ENCODE measurements around the gene ZMIZ1.

The ZMIZ1 gene

DNA sequence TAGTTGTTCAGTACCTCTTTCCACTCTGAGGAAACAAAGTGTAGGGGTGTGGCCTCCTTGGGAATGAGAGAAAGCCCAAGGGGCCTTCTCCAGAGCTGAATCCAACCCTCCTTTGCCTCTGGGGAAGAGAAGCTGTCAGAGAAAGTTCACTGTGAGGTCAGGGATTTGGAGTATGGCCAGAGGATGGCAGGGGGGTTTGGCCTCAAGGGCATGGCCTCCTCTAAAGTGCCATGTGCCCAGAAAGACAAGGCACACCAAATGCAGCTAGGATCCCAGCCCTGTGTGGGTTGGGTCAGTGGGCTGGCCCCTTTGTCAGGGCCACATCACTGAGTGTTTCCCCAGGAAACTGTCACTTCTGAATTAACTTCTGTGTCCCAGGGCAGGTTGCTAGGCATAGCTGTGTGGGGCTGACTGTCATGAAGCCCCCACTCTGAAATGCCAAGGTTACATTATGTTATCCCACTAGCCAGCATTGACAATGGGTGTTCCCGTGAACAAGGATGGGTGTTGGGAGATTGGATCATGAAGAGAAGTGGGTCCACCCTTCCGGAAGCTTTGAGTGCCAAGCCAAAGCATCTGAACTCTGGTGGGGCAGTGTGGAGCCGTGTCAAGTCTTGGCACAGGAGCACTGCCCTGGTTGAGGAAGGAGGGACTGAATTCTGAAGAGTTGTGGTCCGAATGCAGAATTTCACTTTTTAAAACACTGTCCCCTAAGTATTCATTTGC lies 123.3 kb downstream of the ZMIZ1 start:
- no peak for DNase-seq

DNA sequence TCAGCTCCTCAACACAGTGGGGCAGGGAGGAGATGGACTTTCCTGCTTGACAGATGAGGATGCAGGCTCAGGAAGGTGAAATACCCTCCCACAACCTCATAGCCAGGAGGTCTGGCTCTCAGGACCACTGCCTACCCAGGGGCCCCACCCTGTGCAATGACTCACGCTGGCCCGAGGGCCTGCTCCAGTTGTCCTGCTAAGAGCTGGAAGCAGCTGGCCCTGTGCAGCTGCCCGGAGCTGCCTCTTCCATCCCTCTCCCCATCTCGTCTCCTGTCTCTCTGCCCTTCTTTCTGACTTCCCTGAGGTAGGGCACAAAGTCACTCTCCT lies 123.9 kb downstream of the ZMIZ1 start:
- no peak for DNase-seq

DNA sequence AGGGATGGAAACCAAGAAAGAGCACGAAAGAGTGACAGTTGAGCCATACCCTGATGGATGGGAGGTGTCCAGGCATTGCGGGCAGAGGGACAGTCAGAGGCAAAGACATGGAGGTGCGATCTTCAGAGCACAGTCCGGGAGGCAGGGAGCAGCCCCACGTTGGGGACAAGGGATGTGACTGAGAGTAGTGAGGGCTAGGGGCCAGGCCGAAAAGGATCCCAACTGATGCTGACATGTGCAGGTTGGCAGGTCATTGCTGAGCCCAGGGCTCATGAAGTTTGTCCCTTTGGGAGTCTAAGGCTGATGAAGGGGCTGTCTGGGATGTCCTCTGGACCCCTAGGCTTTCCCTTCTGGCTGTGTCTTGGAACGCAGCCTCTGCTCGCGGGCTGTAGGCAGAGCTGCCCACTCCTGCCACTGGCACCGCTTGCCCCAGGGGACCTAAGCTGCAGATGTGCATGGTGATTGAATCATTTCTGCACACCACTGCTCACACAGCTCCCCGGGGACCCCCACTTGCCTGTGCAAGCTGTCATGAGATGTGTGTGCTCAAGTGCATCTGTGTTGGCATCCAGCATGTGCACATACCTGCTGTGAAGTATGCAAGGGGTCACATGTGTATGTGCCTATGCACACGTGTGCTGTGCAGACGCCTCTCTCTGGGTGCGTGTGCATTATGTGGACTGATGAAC lies 125.1 kb downstream of the ZMIZ1 start:
- no peak for DNase-seq

DNA sequence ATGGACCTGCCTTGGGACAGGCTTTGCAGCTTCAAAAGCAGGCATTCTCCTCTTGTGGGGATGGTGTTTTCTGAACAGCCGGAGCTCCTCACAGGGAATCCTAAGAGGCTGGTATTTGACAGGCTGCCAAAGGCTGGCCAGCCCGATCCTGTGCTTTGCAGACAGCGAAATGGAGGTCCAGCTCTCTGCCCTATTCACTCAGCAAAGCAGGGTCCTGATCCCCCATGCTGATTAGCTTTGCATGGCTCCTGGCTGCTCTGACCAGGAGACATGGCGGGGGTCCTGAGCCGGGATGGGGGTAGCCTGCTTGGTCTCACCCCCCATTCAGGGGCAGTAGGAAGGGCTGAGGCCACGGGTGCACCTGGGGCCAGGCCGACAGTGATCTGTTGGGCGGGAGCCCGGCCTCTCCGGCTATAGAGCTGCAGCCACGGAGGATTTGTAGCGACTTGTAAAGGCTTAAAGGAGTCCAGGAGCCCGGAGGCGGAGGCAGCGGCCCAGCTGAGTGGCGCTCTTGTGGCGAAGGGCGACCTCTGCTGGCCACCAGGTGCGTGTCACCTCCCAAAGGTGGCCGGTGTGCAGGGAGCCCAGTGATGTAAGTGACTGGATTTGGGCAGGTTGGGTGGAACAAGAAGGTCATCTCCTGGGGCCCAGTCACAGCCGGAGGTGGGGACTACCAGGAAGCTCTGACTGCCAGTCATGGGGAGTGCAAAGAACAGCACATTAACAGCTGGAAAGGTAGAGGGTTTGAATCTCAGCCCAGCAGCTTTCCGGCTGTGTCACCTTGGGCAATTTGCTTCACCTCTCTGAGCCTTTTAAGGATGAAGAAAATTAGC lies 126.5 kb downstream of the ZMIZ1 start:
- DNase-seq = peak; percentile 84 to 87

DNA sequence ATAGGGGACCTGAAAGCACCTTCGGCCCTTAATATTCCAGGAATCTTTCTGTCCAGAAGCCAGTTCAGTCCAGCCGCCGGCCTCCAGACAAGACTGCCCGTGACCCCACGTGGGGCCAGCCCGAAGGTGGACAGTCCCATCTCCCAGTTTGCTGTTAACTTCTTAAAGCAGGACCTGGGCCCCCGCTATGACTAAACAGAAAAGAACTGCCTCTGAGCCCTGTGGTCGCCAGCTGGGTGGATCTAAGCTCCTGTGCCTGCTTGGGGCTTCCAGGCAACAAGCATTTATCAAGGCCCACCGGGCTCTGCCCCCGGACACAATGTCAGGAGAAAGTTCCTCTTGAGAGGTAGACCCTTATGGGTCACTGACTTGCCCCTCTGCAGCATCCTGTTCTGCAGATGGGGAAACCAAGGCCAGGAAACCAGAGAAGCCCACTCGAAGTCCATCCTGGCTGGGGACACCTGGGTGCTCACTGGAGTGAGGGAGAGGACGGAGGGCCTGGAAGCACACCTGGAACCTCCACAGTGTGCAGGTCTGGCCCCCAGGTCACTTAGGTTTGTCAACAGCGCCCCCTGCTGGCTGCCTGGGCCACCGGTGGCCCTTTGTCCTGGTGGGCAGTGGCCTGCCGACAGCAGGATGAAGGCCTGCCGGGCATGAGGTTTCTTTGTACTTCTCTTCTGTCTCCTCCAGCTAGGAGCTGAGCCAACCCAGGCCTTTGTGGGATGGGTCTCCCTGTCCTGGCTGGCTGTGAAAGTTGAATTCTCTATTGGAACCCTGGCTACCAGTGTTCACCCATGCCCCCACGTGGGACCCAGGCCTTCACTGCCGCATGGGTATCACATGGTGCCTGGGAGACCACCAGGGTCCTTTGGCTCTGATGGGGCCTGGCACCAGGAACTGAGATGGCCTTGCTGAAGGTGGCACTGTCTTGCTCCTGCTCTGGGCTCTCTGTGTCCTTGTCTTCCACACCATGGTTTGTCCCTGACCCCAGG lies 128.0 kb downstream of the ZMIZ1 start:
- DNase-seq = peak; percentile 85 to 87

DNA sequence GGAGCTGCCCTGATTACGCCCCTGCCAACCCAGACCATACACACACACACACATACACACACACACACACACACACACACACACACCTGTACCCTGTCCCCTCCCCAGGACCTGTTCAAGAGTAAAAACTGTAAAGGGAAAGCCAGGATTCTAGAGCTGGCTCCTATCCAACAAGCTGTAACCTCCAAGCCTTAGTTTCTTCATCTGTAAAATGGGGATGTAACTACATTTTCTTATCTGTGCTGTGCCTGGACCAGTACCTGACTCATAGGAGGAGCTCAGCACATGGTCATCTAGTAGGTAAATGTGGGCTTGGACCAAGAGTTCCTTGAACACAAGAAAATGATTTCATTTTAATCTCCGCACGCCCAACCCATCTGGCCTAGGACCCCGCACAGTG lies 128.8 kb downstream of the ZMIZ1 start:
- no peak for DNase-seq

DNA sequence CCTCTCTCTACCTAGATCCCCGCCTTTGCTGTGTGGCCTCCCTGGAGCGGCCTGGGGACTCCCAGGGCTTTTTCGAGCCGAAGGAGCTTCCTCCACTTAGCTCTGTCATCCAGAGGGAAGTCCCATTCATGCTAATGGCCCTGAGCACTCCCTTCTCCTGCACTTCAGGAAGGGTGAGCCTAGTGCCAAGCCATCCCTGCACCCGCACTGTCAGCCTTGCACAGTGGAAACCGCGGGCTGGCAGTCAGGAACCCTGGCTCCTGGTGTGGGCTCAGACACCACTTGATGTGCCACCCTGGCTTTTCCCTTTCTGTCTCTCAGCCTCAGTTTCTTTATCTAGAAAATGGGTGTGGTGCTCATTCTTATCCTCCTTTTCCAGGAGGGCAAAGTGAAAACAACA lies 131.6 kb downstream of the ZMIZ1 start:
- DNase-seq = no peak

DNA sequence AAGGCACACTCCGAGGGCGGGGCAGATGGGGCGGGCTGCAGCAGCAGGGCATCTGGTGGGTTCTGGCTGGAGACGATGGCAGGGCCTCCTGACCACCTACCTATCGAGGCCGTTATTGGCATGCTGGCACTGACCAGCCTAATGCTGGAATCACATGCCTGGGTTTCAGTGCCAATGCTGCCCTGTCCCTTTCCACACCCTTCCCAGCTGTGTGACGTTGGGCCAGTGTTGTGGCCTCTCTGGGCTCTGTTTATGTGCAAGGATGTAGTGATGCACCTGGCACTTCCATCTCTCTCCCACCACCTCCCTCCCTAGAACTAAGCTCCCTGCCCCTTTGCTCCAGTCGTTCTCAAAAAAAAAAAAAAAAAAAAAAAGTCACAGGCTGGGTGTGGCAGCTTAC lies 132.9 kb downstream of the ZMIZ1 start:
- no peak for DNase-seq

DNA sequence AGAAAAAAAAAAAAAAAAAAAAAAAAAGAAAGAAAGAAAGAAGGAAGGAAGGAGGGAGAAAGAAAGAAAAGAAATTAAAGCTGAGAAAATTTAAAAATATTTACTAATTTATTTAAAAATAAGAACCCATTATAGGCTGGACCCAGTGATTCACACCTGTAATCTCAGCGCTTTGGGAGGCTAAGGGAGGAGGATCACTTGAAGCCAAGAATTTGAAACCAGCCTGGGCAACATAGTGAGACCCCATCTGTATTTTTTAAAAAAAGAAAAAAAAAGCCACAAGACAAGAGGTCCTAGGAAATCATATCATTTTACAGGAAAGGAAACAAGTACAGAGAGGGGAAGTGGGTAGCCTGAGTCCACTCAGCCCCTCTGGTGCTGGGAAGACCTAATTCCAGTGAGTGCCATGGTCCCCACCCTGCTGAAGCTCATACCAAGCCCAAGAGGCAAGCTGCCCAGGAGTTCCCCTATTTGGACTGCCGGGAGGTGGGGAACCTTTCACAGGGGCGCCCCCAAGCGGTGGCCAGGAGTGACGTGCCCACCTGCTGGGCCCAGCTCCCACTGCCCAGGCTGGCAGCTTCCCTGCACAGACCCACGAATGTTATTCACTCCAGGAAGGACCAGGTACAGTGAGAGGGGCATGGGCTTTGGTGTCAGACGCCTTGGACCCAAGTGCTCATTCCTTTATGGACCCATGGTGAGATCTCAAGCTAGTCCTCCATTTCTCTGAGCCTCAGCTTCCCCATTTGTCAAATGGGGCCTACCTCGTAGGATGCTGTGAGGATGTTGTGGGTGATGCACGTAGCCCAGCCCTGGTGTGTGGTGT lies 133.6 kb downstream of the ZMIZ1 start:
- DNase-seq = peak; percentile 50 to 63

DNA sequence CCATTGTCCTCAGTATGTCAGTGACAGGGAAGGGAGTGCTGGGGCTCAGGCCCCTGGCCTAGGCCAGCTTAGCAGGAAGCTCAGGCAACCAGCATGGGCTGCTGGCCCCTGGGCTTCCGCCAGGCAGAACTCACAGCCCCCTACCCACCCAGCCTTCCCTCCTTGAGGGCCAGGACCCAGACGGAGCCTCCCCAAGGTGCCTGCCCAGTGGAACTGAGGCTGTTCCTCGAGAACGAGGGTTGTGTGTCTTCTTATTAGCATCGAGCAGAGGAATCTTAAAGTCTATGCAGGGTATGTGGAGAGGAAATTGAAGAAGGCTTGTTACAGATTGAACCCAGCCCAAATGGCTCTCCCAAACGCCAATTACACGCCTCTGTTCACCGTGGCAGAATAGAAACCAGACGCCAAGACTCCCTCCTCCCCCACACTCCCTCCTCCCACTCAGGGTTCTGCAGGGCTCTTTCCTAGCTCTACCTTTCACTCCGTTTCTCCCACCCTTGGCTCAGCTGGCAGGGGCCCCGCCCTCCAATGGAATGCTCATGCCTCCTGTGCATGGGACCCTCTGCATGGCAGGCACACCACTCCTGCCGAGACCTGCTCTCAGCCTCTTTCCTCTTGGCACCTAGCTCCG lies 134.4 kb downstream of the ZMIZ1 start:
- no peak for DNase-seq

DNA sequence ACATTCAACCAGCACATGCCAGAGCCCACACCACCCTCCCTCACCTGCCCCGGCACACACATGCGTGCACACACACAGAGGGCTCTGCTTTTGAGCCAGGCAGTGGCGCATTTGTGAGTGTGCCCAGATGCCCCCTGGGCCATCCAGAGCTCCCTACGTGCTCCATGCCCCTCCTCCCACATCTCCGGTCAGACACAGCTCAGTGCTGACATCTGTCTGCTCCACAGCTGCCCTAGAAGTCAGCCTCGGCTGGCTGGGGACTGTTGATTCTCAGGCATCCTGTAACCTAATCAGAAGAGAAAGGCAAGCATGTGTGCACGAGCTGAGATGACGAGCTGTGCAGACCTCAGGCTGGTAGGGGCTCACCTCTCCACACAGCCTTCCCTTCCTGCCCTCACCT lies 135.1 kb downstream of the ZMIZ1 start:
- no peak for DNase-seq

DNA sequence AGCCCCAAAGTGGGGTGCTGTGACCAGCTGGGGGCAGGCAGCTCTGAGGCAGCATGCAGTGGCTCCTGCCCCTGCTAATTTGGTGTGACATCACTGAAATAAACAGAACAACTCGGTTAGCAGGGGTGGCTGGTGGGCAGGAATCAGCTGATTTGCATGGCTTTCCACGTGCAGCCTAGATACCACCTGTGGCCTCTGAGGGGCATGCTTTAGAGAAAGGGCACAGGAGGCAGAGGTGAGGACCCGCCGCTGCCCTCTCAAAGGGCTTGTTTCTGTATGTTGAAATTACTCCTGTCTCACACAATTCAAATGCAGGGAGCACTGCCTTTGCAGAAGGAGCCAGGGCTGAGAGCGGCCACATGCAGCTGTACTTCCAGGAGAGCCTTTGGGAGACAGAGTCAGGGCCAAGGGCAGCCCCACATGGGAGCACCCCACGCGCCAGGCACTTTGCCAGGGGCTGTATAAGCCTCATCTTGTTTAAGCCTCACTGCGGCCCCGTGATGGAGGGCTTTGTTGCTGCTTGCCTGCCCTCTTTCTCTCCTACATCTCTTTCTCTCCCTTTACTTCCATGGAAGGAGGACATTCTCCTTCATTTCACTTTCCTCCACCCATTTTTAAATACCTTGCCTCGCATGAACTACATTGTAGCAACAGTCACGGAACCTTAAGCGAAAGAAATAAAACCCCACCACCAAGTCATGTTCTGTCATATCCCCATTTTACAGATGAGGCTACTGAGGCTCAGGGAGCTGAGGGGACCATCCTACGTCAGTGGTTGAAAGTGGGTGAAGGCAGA lies 137.7 kb downstream of the ZMIZ1 start:
- DNase-seq = no peak

DNA sequence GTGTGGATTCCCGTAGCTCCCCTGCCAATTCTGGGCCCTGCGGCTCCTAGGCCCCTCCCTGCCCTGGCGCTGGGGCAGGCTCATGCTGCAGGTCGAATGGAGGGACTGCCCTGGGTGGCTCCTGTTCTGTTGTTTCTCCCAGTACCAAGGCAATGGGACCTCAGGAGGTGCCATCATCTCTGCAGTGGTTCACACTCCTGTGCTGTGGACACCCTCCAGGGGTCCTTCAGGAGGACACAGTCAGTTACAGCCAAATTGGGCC lies 138.3 kb downstream of the ZMIZ1 start:
- no peak for DNase-seq

DNA sequence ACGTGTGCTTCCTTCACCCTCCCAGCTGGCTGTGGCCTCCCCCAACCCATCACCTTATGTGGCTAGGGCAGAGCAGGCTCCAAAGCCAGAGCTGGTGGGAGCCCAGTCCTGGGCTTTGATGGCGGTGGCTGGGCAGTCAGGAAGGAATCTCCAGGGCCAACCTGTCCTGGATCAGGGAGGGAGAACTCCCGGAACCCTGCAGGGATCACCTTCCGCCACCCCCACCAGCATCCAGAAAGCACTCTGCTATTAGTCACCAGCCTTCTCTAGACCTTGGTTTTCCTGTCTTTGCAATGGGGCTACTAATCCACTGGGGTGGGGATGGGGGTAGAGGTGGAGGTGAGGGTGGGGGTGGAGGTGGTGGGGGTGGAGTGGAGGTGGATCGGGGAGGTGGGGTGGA lies 139.0 kb downstream of the ZMIZ1 start:
- no peak for DNase-seq

DNA sequence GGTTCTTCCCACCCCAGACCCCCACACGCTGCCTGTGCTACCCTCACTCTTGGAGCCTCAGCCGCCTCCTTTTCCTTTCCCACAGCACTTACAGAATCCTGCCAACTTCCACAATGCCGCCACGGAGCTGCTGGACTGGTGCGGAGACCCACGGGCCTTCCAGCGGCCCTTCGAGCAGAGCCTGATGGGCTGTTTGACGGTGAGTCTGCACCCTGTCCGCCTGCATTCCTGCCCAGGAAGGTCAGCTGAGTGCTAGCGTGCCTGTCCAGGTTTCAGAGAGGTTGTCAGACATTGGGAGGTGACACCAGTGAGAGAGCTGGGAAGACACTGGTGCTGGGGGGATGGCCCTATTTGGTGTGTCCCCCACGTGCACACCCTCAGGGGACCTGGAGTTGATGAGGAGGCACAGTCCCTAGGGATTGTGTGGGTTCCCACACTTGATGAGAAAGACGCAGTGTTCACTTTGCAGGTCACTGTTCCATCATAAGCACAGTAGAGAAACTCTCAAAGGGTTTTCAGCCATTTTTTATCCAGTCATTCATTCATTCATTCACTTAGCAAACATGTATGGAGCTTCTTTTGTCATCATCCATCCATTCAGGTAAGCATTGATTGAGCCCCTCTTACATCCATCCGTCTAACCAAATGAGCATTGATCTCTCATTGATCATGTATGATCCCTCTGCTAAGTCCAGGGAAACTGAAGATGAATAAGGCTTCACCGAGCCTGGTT lies 139.7 kb downstream of the ZMIZ1 start:
- DNase-seq = no peak

DNA sequence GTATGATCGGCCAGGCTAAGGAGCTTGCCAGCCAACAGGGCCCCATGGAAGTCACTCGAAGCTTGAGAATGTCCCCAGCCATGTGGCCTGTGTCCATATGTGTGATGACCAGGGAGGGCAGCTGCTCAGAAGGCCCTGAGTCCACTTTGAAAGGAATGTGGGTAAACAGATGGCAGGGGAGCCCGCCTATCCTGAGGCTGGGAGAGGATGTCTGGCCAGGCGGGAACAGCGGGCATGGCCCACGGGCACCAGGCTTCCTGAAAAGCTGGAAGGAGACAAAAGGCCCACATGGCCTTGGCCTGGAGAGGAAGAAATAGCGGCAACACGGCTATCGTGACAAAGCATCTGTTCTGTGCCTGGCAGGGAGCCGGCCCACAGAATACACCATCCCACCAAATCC lies 140.6 kb downstream of the ZMIZ1 start:
- DNase-seq = no peak

DNA sequence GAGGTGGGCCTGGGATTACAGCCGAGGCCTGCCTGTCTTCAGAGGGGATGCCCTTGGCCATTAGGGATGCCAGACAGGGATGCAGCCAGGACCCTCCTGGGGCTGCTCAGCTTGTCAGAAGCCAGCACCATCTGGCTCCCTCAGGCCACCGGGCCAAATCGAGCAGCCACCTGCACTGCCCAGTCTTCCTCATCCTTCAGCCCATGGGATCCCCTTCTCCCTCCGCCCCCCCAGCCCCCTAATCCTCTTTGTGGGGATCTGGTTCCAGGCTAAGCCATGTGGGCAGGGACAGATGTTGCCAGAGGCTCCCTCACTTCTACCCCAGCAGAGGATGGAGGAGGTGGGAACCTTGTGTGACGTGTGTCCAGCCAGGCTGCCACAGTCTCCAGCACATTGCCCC lies 141.1 kb downstream of the ZMIZ1 start:
- no peak for DNase-seq

DNA sequence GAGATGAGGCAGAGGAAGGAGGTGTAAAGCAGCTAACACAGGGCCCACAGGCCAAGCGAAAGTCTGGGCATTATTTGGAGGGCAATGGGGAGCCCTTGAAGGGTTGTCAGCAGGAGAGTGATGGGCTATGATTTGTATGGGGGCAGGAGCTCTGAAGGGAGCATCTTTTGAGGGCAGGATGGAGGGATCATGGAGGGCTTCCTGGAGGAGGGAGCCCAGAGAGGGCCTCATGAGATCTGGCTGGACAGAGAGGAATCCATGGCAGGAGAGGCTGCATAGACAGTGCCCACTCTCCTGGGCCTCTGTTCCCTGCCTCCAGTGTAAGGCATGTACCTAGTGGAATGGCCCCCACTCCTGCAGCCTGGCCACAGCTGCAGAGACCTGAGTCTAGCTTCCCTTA lies 141.9 kb downstream of the ZMIZ1 start:
- no peak for DNase-seq

DNA sequence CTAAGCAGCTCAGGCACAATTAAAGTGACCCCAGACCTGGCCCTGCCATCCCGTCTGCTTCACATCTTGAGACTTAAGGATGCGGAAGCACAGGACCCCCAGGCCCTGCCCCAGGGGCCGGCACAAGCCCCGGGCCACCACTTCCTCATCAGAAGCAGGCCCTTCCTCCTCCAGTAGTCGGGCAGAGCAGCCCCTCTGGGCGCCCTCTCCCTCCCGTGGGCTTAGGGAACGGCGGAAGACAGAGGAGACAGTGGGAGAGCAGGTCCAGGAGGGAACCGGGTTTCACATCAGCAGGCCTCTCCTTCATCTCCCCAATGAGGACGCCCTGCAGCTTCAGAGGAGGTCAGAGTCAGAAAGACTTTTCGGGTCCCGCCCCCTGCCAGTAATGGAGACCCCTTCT lies 142.8 kb downstream of the ZMIZ1 start:
- no peak for DNase-seq

DNA sequence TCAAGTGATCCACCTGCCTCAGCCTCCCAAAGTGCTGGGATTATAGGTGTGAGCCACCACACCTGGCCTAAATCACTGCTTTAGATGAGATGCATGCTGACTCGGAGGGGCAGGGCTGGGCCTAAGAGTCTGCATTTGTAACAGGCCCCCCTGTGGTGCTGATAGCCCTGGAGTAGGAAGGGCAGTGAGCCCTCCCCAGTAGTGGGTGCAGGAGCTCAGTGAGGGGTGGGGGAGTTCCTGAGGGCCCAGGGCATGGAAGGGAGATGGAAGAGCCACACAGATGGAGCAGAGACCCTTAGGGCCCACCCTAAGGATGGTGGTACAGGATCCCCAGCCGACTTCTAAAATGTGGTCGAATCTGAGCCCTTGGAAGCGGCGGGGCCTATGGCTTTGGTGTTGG lies 146.8 kb downstream of the ZMIZ1 start:
- DNase-seq = no peak

All from activated T-cell treated with anti-CD3 and anti-CD28 coated beads, Interleukin-2, amount 50 U/mL, for 48 hours (primary cell).